GM12878 (cell line): ENCODE data around the gene RPE65. TPM values are rescaled to one million over a fixed set of nuclear protein-coding genes. Genes with fewer than 3 reads are reported as not detected.

ENCODE experiments used
- ATAC-seq: fragments of 200-7000 bp; cut with Tn5 transposase; 3 replicates; pipeline ENCODE4 v1.9.1; 2020; ENCODE audit warnings: mild to moderate bottlenecking, moderate library complexity
- BruUV-seq: library from RNA; stranded (reverse); fragments of 400-500 nt; replicated peaks from 2 replicates; lab custom pipeline; 2021; lab: Mats Ljungman, UMichigan
- CTCF ChIA-PET: fragments of 300-600 bp; sonication (Branson Sonifier 250); formaldehyde crosslinking; extraction: SDS; loops from one replicate; lab custom pipeline; 2021; ENCODE audit warnings: inconsistent platforms; lab: Yijun Ruan, JAX
- POLR2A ChIA-PET: fragments of 350-600 bp; formaldehyde crosslinking; extraction: SDS; loops from one replicate; lab custom pipeline; 2021; ENCODE audit warnings: inconsistent platforms; lab: Charles Lee
- RAD21 ChIA-PET: fragments of 300-600 bp; sonication (Branson Sonifier 250); formaldehyde crosslinking; loops from one replicate; lab custom pipeline; 2023; ENCODE audit warnings: antibody characterized with exemption; ENCODE audit not compliant: unreplicated experiment; lab: Charles Lee
- SMC1A ChIA-PET: fragments of 300-600 bp; sonication (Branson Sonifier 250); formaldehyde crosslinking; loops from one replicate; lab custom pipeline; 2023; ENCODE audit not compliant: unreplicated experiment, uncharacterized antibody; lab: Charles Lee
- DNase-seq: peaks from one replicate; pipeline ENCODE4 v3.0.0-alpha.2; 2011; ENCODE audit warnings: low read depth, low spot score
- FAIRE-seq: peaks from 3 replicates; lab custom pipeline; 2011; peaks lifted over from hg19 to GRCh38; lab: Jason Lieb, UNC
- H2AFZ ChIP-seq: 2 replicates; pipeline ENCODE4 v1.6.0; 2011; ENCODE audit warnings: low read depth, low read length, control low read depth; ENCODE audit not compliant: control insufficient read depth
- H3K27ac ChIP-seq: 2 replicates; pipeline ENCODE4 v1.5.1; 2011; ENCODE audit warnings: control low read depth; ENCODE audit not compliant: control insufficient read depth, insufficient read depth
- H3K27me3 ChIP-seq, 2 experiments: replicated peaks in 1 of 2; 2 replicates each; pipeline versions ENCODE4 v1.6.0 to v1.6.1; 2011; ENCODE audit warnings: low read length in 1 of 2; ENCODE audit not compliant: control insufficient read depth in 2 of 2, insufficient read depth in 2 of 2
- H3K36me3 ChIP-seq, 2 experiments: 2 replicates each; pipeline ENCODE4 v1.5.1; 2011; ENCODE audit warnings: low read length in 1 of 2; ENCODE audit not compliant: control insufficient read depth in 2 of 2, insufficient read depth in 2 of 2
- H3K4me1 ChIP-seq: 2 replicates; pipeline ENCODE4 v1.6.1; 2011; ENCODE audit warnings: mild to moderate bottlenecking, low read length, moderate library complexity, mixed read lengths; ENCODE audit not compliant: control insufficient read depth, insufficient read depth
- H3K4me2 ChIP-seq: 2 replicates; pipeline ENCODE4 v1.6.0; 2011; ENCODE audit warnings: control low read depth; ENCODE audit not compliant: control insufficient read depth, insufficient read depth
- H3K4me3 ChIP-seq: fragments of 200-600 bp; sonication (generic); 2 replicates; pipeline ENCODE4 v1.5.1; 2016
- H3K79me2 ChIP-seq: 2 replicates; pipeline ENCODE4 v1.6.0; 2011; ENCODE audit warnings: low read length; ENCODE audit not compliant: control insufficient read depth, insufficient read depth
- H3K9ac ChIP-seq: 2 replicates; pipeline ENCODE4 v1.8.0; 2011; ENCODE audit warnings: low read length, control low read depth, mixed read lengths; ENCODE audit not compliant: control insufficient read depth, insufficient read depth
- H3K9me3 ChIP-seq: replicated peaks from 3 replicates; pipeline ENCODE4 v1.5.1; 2011; ENCODE audit warnings: mild to moderate bottlenecking, low read length; ENCODE audit not compliant: control insufficient read depth, insufficient read depth
- H4K20me1 ChIP-seq: 2 replicates; pipeline ENCODE4 v1.6.0; 2011; ENCODE audit not compliant: control insufficient read depth, insufficient read depth
- ASH2L ChIP-seq: fragments of 300-600, 200-600 bp; sonication (generic); IDR thresholded peaks from 2 replicates; pipeline ENCODE4 v1.6.1; 2017; ENCODE audit warnings: low read depth, mild to moderate bottlenecking, borderline replicate concordance
- CHD4 ChIP-seq: fragments of 200-600 bp; sonication (generic); IDR thresholded peaks from 2 replicates; pipeline ENCODE4 v1.6.1; 2016; ENCODE audit warnings: mild to moderate bottlenecking
- FOXM1 ChIP-seq: IDR thresholded peaks from 2 replicates; pipeline ENCODE4 v1.6.1; 2012; ENCODE audit warnings: low read depth, mild to moderate bottlenecking, inconsistent platforms, low read length, moderate library complexity
- MTA3 ChIP-seq: IDR thresholded peaks from 2 replicates; pipeline ENCODE4 v1.6.1; 2012; ENCODE audit warnings: low read length, inconsistent platforms, borderline replicate concordance
- NFYB ChIP-seq: IDR thresholded peaks from 2 replicates; pipeline ENCODE4 v1.6.1; 2011; ENCODE audit warnings: low read depth, mild to moderate bottlenecking, low read length, improper control_type of control experiment, moderate library complexity; ENCODE audit not compliant: insufficient read depth
- NRF1 ChIP-seq: conservative IDR thresholded peaks from 2 replicates; pipeline ENCODE4 v1.6.1; 2011; ENCODE audit warnings: mild to moderate bottlenecking, low read depth, low read length, improper control_type of control experiment
- POLR2A ChIP-seq: IDR thresholded peaks from 2 replicates; pipeline ENCODE4 v1.6.1; 2011; ENCODE audit warnings: low read depth, mild to moderate bottlenecking, low read length
- RCOR1 ChIP-seq: conservative IDR thresholded peaks from 2 replicates; pipeline ENCODE4 v1.6.1; 2012; ENCODE audit warnings: low read depth, low read length, improper control_type of control experiment
- RFX5 ChIP-seq: IDR thresholded peaks from 2 replicates; pipeline ENCODE4 v1.6.1; 2011; ENCODE audit warnings: low read depth, low read length, improper control_type of control experiment
- SREBF2 ChIP-seq: IDR thresholded peaks from 2 replicates; pipeline ENCODE4 v1.6.1; 2012; ENCODE audit warnings: mild to moderate bottlenecking, low read length
- STAT3 ChIP-seq: IDR thresholded peaks from 2 replicates; pipeline ENCODE4 v1.6.1; 2011; ENCODE audit warnings: low read depth, low read length, improper control_type of control experiment
- ZBED1 ChIP-seq: IDR thresholded peaks from 2 replicates; pipeline ENCODE4 v1.6.1; 2016; ENCODE audit warnings: borderline replicate concordance
- ZNF24 ChIP-seq: fragments of 450-650 bp; IDR thresholded peaks from 2 replicates; pipeline ENCODE4 v1.6.1; 2017; ENCODE audit warnings: antibody characterized with exemption, mild to moderate bottlenecking
- ZNF384 ChIP-seq: IDR thresholded peaks from 2 replicates; pipeline ENCODE4 v1.6.1; 2012; ENCODE audit warnings: low read depth, mild to moderate bottlenecking, low read length, improper control_type of control experiment, borderline replicate concordance
- WGBS: methylation state at CpG from one replicate; pipeline ENCODE4 v1.1.6; 2016; ENCODE audit warnings: low lambda C conversion rate; ENCODE audit not compliant: insufficient replicate concordance, insufficient coverage; ENCODE audit errors: missing lambda C conversion rate; 5-methylcytosine and 5-hydroxymethylcytosine counted together
- in situ Hi-C: fragments of 300-500 bp; cut with MboI; formaldehyde crosslinking; loops from 9 replicates; pipeline ENCODE4 v1.14.3; 2018; ENCODE audit warnings: mixed read lengths
- intact Hi-C: fragments of 100-400 bp; cut with micrococcal nuclease; formaldehyde crosslinking; loops from one replicate; pipeline ENCODE4 v1.14.2; 2022; ENCODE audit not compliant: unreplicated experiment
- polyA plus RNA-seq, 11 experiments: library from polyadenylated mRNA; depleted of rRNA in 4 of 11; unstranded in 6 of 11; stranded (reverse) in 5 of 11; fragments of >200 nt; fragmentation: Nextera tagmentation in 4 of 11; fragmentation: Illumina TruSeq in 1 of 11; extraction: Ambion mirVana in 4 of 11; extraction: Trizol in 1 of 11; gene quantifications; 1 replicate in 1 of 11; 2 replicates in 10 of 11; pipeline versions ENCODE4 v1.2.1 to v1.2.3, GENCODE V29; 2011 to 2016; ENCODE audit warnings: inconsistent platforms in 2 of 11, missing spikeins in 2 of 11, low read depth in 1 of 11
- total RNA-seq, 4 experiments: library from RNA; depleted of rRNA in 3 of 4; stranded (reverse); fragments of >200 nt in 3 of 4; fragmentation: Illumina TruSeq in 1 of 4; extraction: Trizol in 1 of 4; gene quantifications; 2 replicates each; pipeline versions ENCODE4 v1.2.1 to v1.2.3, GENCODE V29; 2013 to 2021

RPE65 gene
- total and polyA plus RNA-seq, 10 of the 15 experiments (the other 5 are each of a cell fraction or from before 2014, with no cell fraction given): not detected

GRCh38 chr1:68442006-68442405 is 7.7 kb downstream of the RPE65 start (continued):
- TF ChIP-seq SREBF2: no peak
- no peak for TF ChIP-seq FOXM1

- H3K4me2 ChIP-seq: no peak overlapping the region
- no peaks in the 10 kb centered on the region for H3K4me1 ChIP-seq
- no peaks in the 10 kb centered on the region for H3K79me2 ChIP-seq
- no TSS peak for BruUV-seq
- intact Hi-C loops (no loop called here), in situ Hi-C loops (no loop called here)
- WGBS: 20% methylated on average over 3 of the region's 3 CpGs
- no peak overlapping the region for H2AFZ ChIP-seq
- H3K27ac ChIP-seq: no peak overlapping the region
- no peaks in the 10 kb centered on the region for H3K36me3 ChIP-seq
- CTCF ChIA-PET: no interaction called here
- TF ChIP-seq STAT3: no peak
- no peak for TF ChIP-seq ZNF24
- no peak for TF ChIP-seq ZBED1
- TF ChIP-seq NFYB: no peak
- TF ChIP-seq POLR2A: no peak
- TF ChIP-seq NRF1: no peak
- TF ChIP-seq RFX5: no peak
- TF ChIP-seq ZNF384: no peak
- no peak for TF ChIP-seq ASH2L
- TF ChIP-seq RCOR1: no peak
- no peak for TF ChIP-seq CHD4
- no peak for TF ChIP-seq MTA3
- ATAC-seq (no peak), FAIRE-seq (no peak), DNase-seq (no peak)
- no peaks in the 10 kb centered on the region for H3K9me3 ChIP-seq
- no peaks in the 10 kb centered on the region for H4K20me1 ChIP-seq
- SMC1A ChIA-PET: no interaction called here
- RAD21 ChIA-PET: no interaction called here
- no peaks in the 10 kb centered on the region; a peak in 1 of 4 replicates for H3K27me3 ChIP-seq
- POLR2A ChIA-PET: no interaction called here
- H3K4me3 ChIP-seq: no peak overlapping the region
- H3K9ac ChIP-seq: no peak overlapping the region
Observed at GRCh38 chr1:68438310-68438709, 11.4 kb downstream of the RPE65 start.
